Heart left ventricle (tissue), 16 donors: ENCODE results near the gene HLA-DQB2. TPM values are rescaled to one million over a fixed set of nuclear protein-coding genes. Genes with fewer than 3 reads are reported as not detected.

ENCODE experiments used
- ATAC-seq, 4 donors: fragments of 200-7000 bp; cut with Tn5 transposase; one replicate each; pipeline ENCODE4 v1.9.1; 2020 to 2022; ENCODE audit warnings: moderate library complexity in 4 of 4, mild to moderate bottlenecking in 3 of 4, moderate number of reproducible peaks in 1 of 4
- DNase-seq, 5 donors: peaks; one replicate each; pipeline ENCODE4 v3.0.0-alpha.2; 2020
- H3K27ac ChIP-seq, 12 donors: fragments of 200-600 bp; sonication (generic) in 4 of 12; one replicate each; pipeline versions ENCODE4 v1.5.0 to v1.8.0; 2016 to 2022; ENCODE audit warnings: mild to moderate bottlenecking in 2 of 12
- H3K27me3 ChIP-seq, 9 donors: fragments of 200-600 bp; sonication (generic) in 2 of 9; one replicate each; pipeline versions ENCODE4 v1.5.1 to v1.8.0; 2016 to 2022; ENCODE audit warnings: mild to moderate bottlenecking in 3 of 9
- H3K36me3 ChIP-seq, 9 donors: fragments of 200-600 bp; sonication (generic) in 2 of 9; one replicate each; pipeline versions ENCODE4 v1.5.0 to v1.8.0; 2018 to 2022; ENCODE audit warnings: mild to moderate bottlenecking in 2 of 9
- H3K4me1 ChIP-seq, 12 donors: fragments of 200-600 bp; sonication (generic) in 4 of 12; one replicate each; pipeline versions ENCODE4 v1.5.0 to v1.8.0; 2016 to 2022; ENCODE audit warnings: mild to moderate bottlenecking in 3 of 12
- H3K4me3 ChIP-seq, 12 donors: fragments of 200-600 bp; sonication (generic) in 4 of 12; one replicate each; pipeline versions ENCODE4 v1.5.0 to v1.8.0; 2017 to 2022; ENCODE audit warnings: mild to moderate bottlenecking in 9 of 12, moderate library complexity in 4 of 12
- H3K9me3 ChIP-seq, 12 donors: fragments of 200-600 bp; sonication (generic) in 4 of 12; one replicate each; pipeline versions ENCODE4 v1.5.0 to v1.8.0; 2016 to 2022; ENCODE audit warnings: mild to moderate bottlenecking in 1 of 12
- CTCF ChIP-seq, 12 donors: fragments of 200-600 bp; sonication (generic) in 4 of 12; IDR thresholded peaks; one replicate each; pipeline versions ENCODE4 v1.5.0 to v1.8.0; 2018 to 2022; ENCODE audit warnings: antibody characterized with exemption in 12 of 12, mild to moderate bottlenecking in 5 of 12
- POLR2A ChIP-seq, 2 donors: fragments of 450-650 bp; IDR thresholded peaks; one replicate each; pipeline ENCODE4 v1.6.1; 2017; ENCODE audit warnings: antibody characterized with exemption in 2 of 2, mild to moderate bottlenecking in 2 of 2, moderate library complexity in 2 of 2
- WGBS, 4 donors: extraction: QIAGEN DNeasy Blood & Tissue Kit in 2 of 4; methylation state at CpG; one replicate each; pipeline versions ENCODE4 v1.1.5 to v1.1.7; 2013 to 2018; 5-methylcytosine and 5-hydroxymethylcytosine counted together
- intact Hi-C, 10 donors: fragments of 100-400 bp; cut with DNase I; formaldehyde crosslinking; loops; one replicate each; pipeline versions ENCODE4 v1.11.1 to v1.14.2; 2022
- polyA plus RNA-seq, 2 donors: library from polyadenylated mRNA; stranded (reverse); fragments of 200-250 nt; gene quantifications; one replicate each; pipeline ENCODE4 v1.2.3, GENCODE V29; 2013
- total RNA-seq, 9 donors: library from RNA; depleted of rRNA in 2 of 9; stranded (reverse); fragments of >200 nt in 2 of 9; fragmentation: NEBNext Ultra II Directional in 3 of 9; extraction: Animal tissue kit (Norgen Biotek cat#: 25700) in 3 of 9; gene quantifications; one replicate each; pipeline versions ENCODE4 v1.1.0 to v1.2.4, GENCODE V29; 2016 to 2023
- donor health status: ischemic (EF 13 %, LVEDD 7.1; RV severe dilation, severe dysfunction).
- donor health status: healthy with polysubstance abuse.
- donor health status: DM: no; HTN: yes; CAD: no.
- donor health status: DM: no; HTN: no; CAD: no.
- donor health status: ischemic (EF 25% LVEDD 6.9; RV normal size, moderate dysfunction).
- donor health status: ischemic (EF 25% LVEDD 5.7; RV mildly dilated, moderate dysfunction).
- donor health status: healthy.
- donor health status: DM: yes; HTN: yes; CAD: no.
- donor health status: ischemic (EF 35%, LVEDD 5.7; RV mildly dilated, moderate dysfunction).
- donor health status: nonischemic (EF 11% LVEDD 7.7; RV severe dilation, severe dysfunction).
- donor health status: DM: yes; HTN: yes; CAD: no.
- donor health status: PGD.
- donor health status: ischemic (EF 29% LVEDD 5.4; RV normal size, mild dysfunction).
- donor health status: nonischemic (EF 23%, LVEDD 6.1; RV moderate dilation, normal function).

HLA-DQB2 gene
- total and polyA plus RNA-seq, 11 donors, result 0.55 to 26.4 (median 1.5) TPM; not detected in 5

- DNase-seq (no peak), ATAC-seq (no peak)
- TF ChIP-seq POLR2A (IDR thresholded peaks at IDR 0.05) (no peak), CTCF (IDR thresholded peaks at IDR 0.05) (no peak)
- no peaks in the 10 kb centered on the region for H3K9me3 ChIP-seq
- no peak overlapping the region for H3K27ac ChIP-seq
- no peak overlapping the region for H3K4me3 ChIP-seq
- H3K36me3 ChIP-seq, result no peaks in the 10 kb centered on the region
- peaks cover 0 to 52% (median 14%) of the 10 kb centered on the region in 9 donors for H3K27me3 ChIP-seq
- intact Hi-C loops, result loop anchor here in 2 of 10 donors (5.0 kb wide), 1 partner anchor 102 kb away; no protein-coding TSS in a partner anchor
- H3K4me1 ChIP-seq, result no peaks in the 10 kb centered on the region
- 42 to 56% (median 47%) methylated on average over 1 of the region's 1 CpG for WGBS, 4 donors
Observed at GRCh38 chr6:32764048-32764447, 716 bp upstream of the HLA-DQB2 start.

GRCh38 chr6:32761548-32761947 lies 1.8 kb downstream of the HLA-DQB2 start:
- Histone ChIP-seq H3K27ac (no peak overlapping the region), H3K27me3 (peaks cover 0 to 52% (median 7%) of the 10 kb centered on the region in 9 donors), H3K36me3 (no peaks in the 10 kb centered on the region), H3K4me3 (no peak overlapping the region), H3K9me3 (no peaks in the 10 kb centered on the region), H3K4me1 (no peaks in the 10 kb centered on the region)
- WGBS, 4 donors, result 45 to 69% (median 57%) methylated on average over 33 to 40 of the region's 40 CpGs
- TF ChIP-seq CTCF (IDR thresholded peaks at IDR 0.05), result no peak
- no peak for TF ChIP-seq POLR2A (IDR thresholded peaks at IDR 0.05)
- intact Hi-C loops, result loop anchor here in 3 of 10 donors (2.0 to 5.0 kb wide), 2 partner anchors 99 kb away; no protein-coding TSS in a partner anchor
- no peak for ATAC-seq
- peak in 1 of 5 donors; percentile 22 for DNase-seq

- ATAC-seq (peak in 1 of 4 donors; percentile 69), DNase-seq (no peak)
- Histone ChIP-seq H3K4me1 (no peaks in the 10 kb centered on the region), H3K27me3 (peaks cover 0 to 53% (median 7%) of the 10 kb centered on the region in 9 donors), H3K27ac (no peak overlapping the region), H3K4me3 (no peak overlapping the region), H3K36me3 (no peaks in the 10 kb centered on the region), H3K9me3 (no peaks in the 10 kb centered on the region)
- intact Hi-C loops, result loop anchor here in 3 of 10 donors (2.0 to 5.0 kb wide), 2 partner anchors 98 to 99 kb away; no protein-coding TSS in a partner anchor
- TF ChIP-seq CTCF (IDR thresholded peaks at IDR 0.05) (no peak), POLR2A (IDR thresholded peaks at IDR 0.05) (no peak)
- WGBS, 4 donors, result 71 to 88% (median 84%) methylated on average over 16 of the region's 16 CpGs
Observed at GRCh38 chr6:32761072-32761471, 2.3 kb downstream of the HLA-DQB2 start.

GRCh38 chr6:32759669-32760068 lies 3.7 kb downstream of the HLA-DQB2 start:
- no peak for TF ChIP-seq POLR2A (IDR thresholded peaks at IDR 0.05)
- no peak for TF ChIP-seq CTCF (IDR thresholded peaks at IDR 0.05)
- DNase-seq (no peak), ATAC-seq (no peak)
- Histone ChIP-seq H3K36me3 (no peaks in the 10 kb centered on the region), H3K4me1 (no peaks in the 10 kb centered on the region), H3K4me3 (no peak overlapping the region), H3K27me3 (peaks cover 0 to 54% (median 7%) of the 10 kb centered on the region in 9 donors), H3K27ac (no peak overlapping the region), H3K9me3 (no peaks in the 10 kb centered on the region)
- intact Hi-C loops, result loop anchor here in 3 of 10 donors (2.0 to 5.0 kb wide), 2 partner anchors 97 kb away; no protein-coding TSS in a partner anchor
- WGBS, 4 donors, result 72 to 91% (median 79%) methylated on average over 1 of the region's 1 CpG
